H1 (cell line): ENCODE results near the gene WNT9B. TPM values are rescaled to one million over a fixed set of nuclear protein-coding genes. Genes with fewer than 3 reads are reported as not detected.

Source experiments
- CTCF ChIA-PET: fragments of 300-600 bp; sonication (Branson Sonifier 250); formaldehyde crosslinking; loops from one replicate; lab custom pipeline; 2021; ENCODE audit not compliant: partially characterized antibody; lab: Charles Lee
- POLR2A ChIA-PET: fragments of 300-600 bp; sonication (Branson Sonifier 250); formaldehyde crosslinking; loops from one replicate; lab custom pipeline; 2021; ENCODE audit warnings: inconsistent platforms; ENCODE audit not compliant: partially characterized antibody; lab: Charles Lee
- DNase-seq, 2 experiments: peaks; one replicate each; pipeline versions ENCODE4 v3.0.0 to v3.0.0-alpha.2; 2010 to 2022; ENCODE audit warnings: low spot score in 2 of 2, low read depth in 1 of 2, mixed read lengths in 1 of 2
- FAIRE-seq: peaks from 2 replicates; lab custom pipeline; 2011; peaks lifted over from hg19 to GRCh38; lab: Jason Lieb, UNC
- H2AFZ ChIP-seq: 2 replicates; pipeline ENCODE4 v1.8.1; 2012; ENCODE audit warnings: low read length, inconsistent platforms
- H2AK5ac ChIP-seq: 2 replicates; pipeline ENCODE4 v1.6.1; 2013; ENCODE audit warnings: low read depth, low read length
- H2BK120ac ChIP-seq: replicated peaks from 2 replicates; pipeline ENCODE3; 2013; ENCODE audit warnings: low read depth, low read length, inconsistent platforms
- H2BK12ac ChIP-seq: 2 replicates; pipeline ENCODE4 v1.6.1; 2013; ENCODE audit warnings: low read depth, low read length
- H2BK15ac ChIP-seq: 2 replicates; pipeline ENCODE4 v1.6.1; 2013; ENCODE audit warnings: low read length
- H2BK20ac ChIP-seq: 2 replicates; pipeline ENCODE4 v1.6.1; 2013; ENCODE audit warnings: low read length
- H2BK5ac ChIP-seq: 2 replicates; pipeline ENCODE4 v1.6.1; 2013; ENCODE audit warnings: low read depth, low read length
- H3K14ac ChIP-seq: 2 replicates; pipeline ENCODE4 v1.6.1; 2013; ENCODE audit warnings: inconsistent platforms; ENCODE audit not compliant: insufficient read length
- H3K18ac ChIP-seq: 2 replicates; pipeline ENCODE4 v1.6.1; 2013; ENCODE audit warnings: low read length; ENCODE audit errors: extremely low read depth
- H3K23ac ChIP-seq: 2 replicates; pipeline ENCODE4 v1.6.1; 2013; ENCODE audit warnings: inconsistent platforms; ENCODE audit not compliant: insufficient read length
- H3K23me2 ChIP-seq: 2 replicates; pipeline ENCODE4 v1.6.1; 2013; ENCODE audit warnings: low read depth, low read length
- H3K27ac ChIP-seq: 2 replicates; pipeline ENCODE4 v1.6.1; 2011; ENCODE audit warnings: low read depth, low read length, inconsistent platforms
- H3K27me3 ChIP-seq, 4 experiments: replicated peaks in 1 of 4; 1 replicate in 1 of 4; 2 replicates in 3 of 4; pipeline versions ENCODE4 v1.6.1 to v1.8.1; 2011 to 2013; ENCODE audit warnings: low read length in 3 of 4, mild to moderate bottlenecking in 3 of 4, inconsistent platforms in 2 of 4, mixed read lengths in 2 of 4, moderate library complexity in 1 of 4; ENCODE audit not compliant: control insufficient read depth in 3 of 4, insufficient read depth in 3 of 4; ENCODE audit errors: extremely low read depth in 1 of 4
- H3K36me3 ChIP-seq, 4 experiments: 2 replicates each; pipeline versions ENCODE4 v1.6.1 to v1.8.1; 2011 to 2013; ENCODE audit warnings: mild to moderate bottlenecking in 4 of 4, low read length in 3 of 4, moderate library complexity in 2 of 4, control low read depth in 1 of 4, inconsistent platforms in 1 of 4; ENCODE audit not compliant: insufficient read depth in 4 of 4, control insufficient read depth in 2 of 4
- H3K4ac ChIP-seq: replicated peaks from 2 replicates; pipeline ENCODE3; 2013; ENCODE audit warnings: low read length, low read depth, mixed read lengths, inconsistent platforms; ENCODE audit not compliant: insufficient read length
- H3K4me1 ChIP-seq, 4 experiments: replicated peaks in 1 of 4; 1 replicate in 1 of 4; 2 replicates in 3 of 4; pipeline versions ENCODE4 v1.6.1 to v1.8.1; 2011 to 2013; ENCODE audit warnings: low read length in 3 of 4, inconsistent platforms in 2 of 4, mixed read lengths in 1 of 4; ENCODE audit not compliant: insufficient read depth in 4 of 4, control insufficient read depth in 3 of 4
- H3K4me2 ChIP-seq, 2 experiments: 2 replicates each; pipeline versions ENCODE4 v1.6.1 to v1.8.1; 2011 to 2013; ENCODE audit warnings: low read depth in 2 of 2, low read length in 2 of 2, control low read depth in 1 of 2, inconsistent platforms in 1 of 2, mild to moderate bottlenecking in 1 of 2; ENCODE audit not compliant: insufficient read depth in 1 of 2
- H3K4me3 ChIP-seq, 4 experiments: fragments of 200-600, 300-600 bp in 1 of 4; sonication (generic), shearing (Covaris generic), sonication (Bioruptor Twin) in 1 of 4; 2 replicates each; pipeline versions ENCODE4 v1.5.1 to v1.8.1; 2011 to 2016; ENCODE audit warnings: low read length in 4 of 4, low read depth in 3 of 4, control low read depth in 2 of 4, inconsistent platforms in 2 of 4, mild to moderate bottlenecking in 2 of 4, mixed read lengths in 1 of 4, moderate library complexity in 1 of 4; ENCODE audit not compliant: insufficient read depth in 2 of 4; ENCODE audit errors: extremely low read depth in 1 of 4
- H3K56ac ChIP-seq: replicated peaks from 2 replicates; pipeline ENCODE3; 2013; ENCODE audit warnings: low read depth, mild to moderate bottlenecking, mixed read lengths, low read length, inconsistent platforms; ENCODE audit not compliant: insufficient read length
- H3K79me1 ChIP-seq: 2 replicates; pipeline ENCODE4 v1.6.1; 2013; ENCODE audit warnings: low read depth, low read length, control low read depth
- H3K79me2 ChIP-seq, 2 experiments: 2 replicates each; pipeline versions ENCODE4 v1.6.1 to v1.8.1; 2012 to 2013; ENCODE audit warnings: low read length in 2 of 2, mild to moderate bottlenecking in 2 of 2, inconsistent platforms in 1 of 2; ENCODE audit not compliant: insufficient read depth in 2 of 2, control insufficient read depth in 1 of 2
- H3K9ac ChIP-seq, 4 experiments: replicated peaks in 1 of 4; 1 replicate in 1 of 4; 2 replicates in 3 of 4; pipeline versions ENCODE4 v1.6.1 to v1.8.1; 2011 to 2013; ENCODE audit warnings: low read depth in 3 of 4, low read length in 3 of 4, control low read depth in 2 of 4, mild to moderate bottlenecking in 2 of 4, moderate library complexity in 2 of 4, inconsistent platforms in 1 of 4; ENCODE audit errors: extremely low read depth in 1 of 4
- H3K9me3 ChIP-seq, 2 experiments: 2 replicates each; pipeline versions ENCODE4 v1.6.1 to v1.8.1; 2012 to 2013; ENCODE audit warnings: mild to moderate bottlenecking in 2 of 2, moderate library complexity in 2 of 2, control low read depth in 1 of 2, inconsistent platforms in 1 of 2, low read depth in 1 of 2, low read length in 1 of 2, mixed read lengths in 1 of 2; ENCODE audit not compliant: insufficient read depth in 2 of 2
- H4K20me1 ChIP-seq, 2 experiments: replicated peaks in 1 of 2; 2 replicates each; pipeline versions ENCODE3 to v1.8.1; 2011 to 2013; ENCODE audit warnings: inconsistent platforms in 2 of 2, low read length in 2 of 2, mild to moderate bottlenecking in 1 of 2; ENCODE audit not compliant: insufficient read depth in 2 of 2, control insufficient read depth in 1 of 2
- H4K5ac ChIP-seq: 2 replicates; pipeline ENCODE4 v1.6.1; 2013; ENCODE audit warnings: low read length, low read depth, mixed read lengths, inconsistent platforms; ENCODE audit not compliant: insufficient read length
- H4K8ac ChIP-seq: 2 replicates; pipeline ENCODE4 v1.8.0; 2013; ENCODE audit warnings: mild to moderate bottlenecking, moderate library complexity, low read length, inconsistent platforms; ENCODE audit not compliant: insufficient read depth; ENCODE audit errors: extremely low read depth
- H4K91ac ChIP-seq: replicated peaks from 2 replicates; pipeline ENCODE3; 2013; ENCODE audit warnings: low read length, mixed read lengths, inconsistent platforms; ENCODE audit not compliant: insufficient read length
- GABPA ChIP-seq: IDR thresholded peaks from 2 replicates; pipeline ENCODE4 v1.6.1; 2011; ENCODE audit warnings: mild to moderate bottlenecking, low read length, moderate library complexity, borderline replicate concordance; ENCODE audit not compliant: insufficient read depth
- KDM1A ChIP-seq: fragments of 200-600, 300-600 bp; sonication (generic); IDR thresholded peaks from 2 replicates; pipeline ENCODE4 v1.7.1; 2016; ENCODE audit warnings: mild to moderate bottlenecking, low read length, borderline replicate concordance
- NRF1 ChIP-seq: IDR thresholded peaks from 2 replicates; pipeline ENCODE4 v1.6.1; 2011; ENCODE audit warnings: mild to moderate bottlenecking, low read depth, low read length, improper control_type of control experiment
- POU5F1 ChIP-seq: IDR thresholded peaks from 2 replicates; pipeline ENCODE4 v1.6.1; 2011; ENCODE audit warnings: low read depth, mild to moderate bottlenecking, low read length, moderate library complexity
- RAD21 ChIP-seq, 2 experiments: IDR thresholded peaks in 1 of 2; conservative IDR thresholded peaks in 1 of 2; 2 replicates each; pipeline ENCODE4 v1.6.1; 2011; ENCODE audit warnings: low read depth in 2 of 2, low read length in 2 of 2, improper control_type of control experiment in 1 of 2, inconsistent platforms in 1 of 2, mild to moderate bottlenecking in 1 of 2, moderate library complexity in 1 of 2
- SIN3A ChIP-seq, 2 experiments: IDR thresholded peaks in 1 of 2; conservative IDR thresholded peaks in 1 of 2; 2 replicates each; pipeline ENCODE4 v1.6.1; 2011 to 2012; ENCODE audit warnings: low read length in 2 of 2, improper control_type of control experiment in 1 of 2, low read depth in 1 of 2, mild to moderate bottlenecking in 1 of 2
- YY1 ChIP-seq: IDR thresholded peaks from 2 replicates; pipeline ENCODE4 v1.6.1; 2011; ENCODE audit warnings: low read depth, mild to moderate bottlenecking, low read length
- WGBS, 2 experiments: shearing (Covaris generic) in 1 of 2; methylation state at CpG; one replicate each; pipeline versions ENCODE4 v1.1.6 to v1.1.7; 2013 to 2015; ENCODE audit warnings: low lambda C conversion rate in 2 of 2, mixed read lengths in 2 of 2, inconsistent platforms in 1 of 2, low coverage in 1 of 2, missing lambda C conversion rate in 1 of 2; ENCODE audit not compliant: insufficient replicate concordance in 2 of 2, insufficient coverage in 1 of 2, insufficient read length in 1 of 2; ENCODE audit errors: extremely low coverage in 1 of 2, missing lambda C conversion rate in 1 of 2; 5-methylcytosine and 5-hydroxymethylcytosine counted together
- polyA plus RNA-seq, 7 experiments: library from polyadenylated mRNA; depleted of rRNA in 3 of 7; stranded (reverse) in 5 of 7; unstranded in 2 of 7; fragments of >200 nt in 5 of 7; fragments of 200-250 nt in 2 of 7; gene quantifications; 1 replicate in 5 of 7; 2 replicates in 1 of 7; 4 replicates in 1 of 7; pipeline versions ENCODE4 v1.2.1 to v1.2.3, GENCODE V29; 2011 to 2013; ENCODE audit warnings: missing spikeins in 2 of 7, mixed read lengths in 2 of 7
- total RNA-seq: library from RNA; stranded (reverse); fragmentation: NEBNext Ultra II Directional; extraction: Animal tissue kit (Norgen Biotek cat#: 25700); gene quantifications from 2 replicates; pipeline ENCODE4 v1.2.1, GENCODE V29; 2021
- TF ChIP-seq, protein P1 (sequence below), 3 experiments: IDR thresholded peaks; 1 replicate in 2 of 3; 2 replicates in 1 of 3; pipeline versions ENCODE4 v1.5.1 to v1.6.1; 2011; ENCODE audit warnings: low read length in 3 of 3, mild to moderate bottlenecking in 3 of 3, inconsistent platforms in 2 of 3, low read depth in 1 of 3, moderate library complexity in 1 of 3; ENCODE audit not compliant: insufficient read depth in 1 of 3; ENCODE audit errors: control extremely low read depth in 1 of 3

WNT9B gene
- total and polyA plus RNA-seq, 2 of the 8 experiments (the other 6 are each of a cell fraction or from before 2014, with no cell fraction given): 0.21 TPM; not detected in 1

GRCh38 chr17:46842835-46843234, 8.5 kb upstream of the WNT9B start:
- POLR2A ChIA-PET: interaction anchor here (0.5 to 1.3 kb wide), 2 partner anchors 101 to 644 kb away, joined by 3 read pairs; no protein-coding TSS in a partner anchor
- Histone ChIP-seq H3K9ac (no peak overlapping the region), H3K36me3 (no peaks in the 10 kb centered on the region), H3K23ac (no peak overlapping the region), H2BK20ac (no peak overlapping the region), H4K91ac (no peak overlapping the region), H2BK120ac (no peak overlapping the region), H2BK15ac (no peak overlapping the region), H2AFZ (no peak overlapping the region), H4K8ac (no peak overlapping the region), H2BK5ac (no peak overlapping the region), H3K18ac (no peak overlapping the region), H2AK5ac (no peak overlapping the region), H3K4me2 (no peak overlapping the region), H3K27me3 (peaks cover 3 to 12% (median 12%) of the 10 kb centered on the region in 4 experiments), H2BK12ac (no peak overlapping the region), H3K4me3 (no peak overlapping the region), H3K79me1 (no peaks in the 10 kb centered on the region), H3K79me2 (no peaks in the 10 kb centered on the region), H4K5ac (no peak overlapping the region), H3K9me3 (peaks cover 9 to 10% of the 10 kb centered on the region in 2 experiments; a peak in 3 of 4 replicates), H3K23me2 (no peaks in the 10 kb centered on the region; the same call in 1 of the 2 replicates), H3K4ac (no peak overlapping the region), H4K20me1 (no peaks in the 10 kb centered on the region), H3K14ac (no peak overlapping the region), H3K27ac (no peak overlapping the region), H3K56ac (no peak overlapping the region), H3K4me1 (no peaks in the 10 kb centered on the region; a peak in 1 of 7 replicates)
- WGBS, 2 experiments: 89% methylated on average over 3 of the region's 3 CpGs; no CpG with 5 or more reads in 1 of the 2 experiments
- no peak for FAIRE-seq
- CTCF ChIA-PET: interaction anchor here (0.6 to 5.4 kb wide), 48 partner anchors 7 to 1623 kb away, joined by 3 to 81 read pairs (median 4); partner anchors contain the start of genes RPRML and WNT9B
- TF ChIP-seq RAD21 (IDR thresholded peaks at IDR 0.05 in 1 of 2, conservative IDR thresholded peaks at IDR 0.05 in 1 of 2; ENCODE audit: low read depth in 2 of 2, low read length in 2 of 2): peak in 1 of 2 experiments; percentile 11; a peak in 1 of 4 replicates
- TF ChIP-seq SIN3A (conservative IDR thresholded peaks at IDR 0.05 in 1 of 2, IDR thresholded peaks at IDR 0.05 in 1 of 2; ENCODE audit: low read depth in 1 of 2, low read length in 2 of 2): no peak
- TF ChIP-seq KDM1A: 0 out of 2 replicates have a peak, but pooled peaks have one; percentile 16
- TF ChIP-seq YY1: no peak
- TF ChIP-seq GABPA: no peak
- TF ChIP-seq, protein P1, sequence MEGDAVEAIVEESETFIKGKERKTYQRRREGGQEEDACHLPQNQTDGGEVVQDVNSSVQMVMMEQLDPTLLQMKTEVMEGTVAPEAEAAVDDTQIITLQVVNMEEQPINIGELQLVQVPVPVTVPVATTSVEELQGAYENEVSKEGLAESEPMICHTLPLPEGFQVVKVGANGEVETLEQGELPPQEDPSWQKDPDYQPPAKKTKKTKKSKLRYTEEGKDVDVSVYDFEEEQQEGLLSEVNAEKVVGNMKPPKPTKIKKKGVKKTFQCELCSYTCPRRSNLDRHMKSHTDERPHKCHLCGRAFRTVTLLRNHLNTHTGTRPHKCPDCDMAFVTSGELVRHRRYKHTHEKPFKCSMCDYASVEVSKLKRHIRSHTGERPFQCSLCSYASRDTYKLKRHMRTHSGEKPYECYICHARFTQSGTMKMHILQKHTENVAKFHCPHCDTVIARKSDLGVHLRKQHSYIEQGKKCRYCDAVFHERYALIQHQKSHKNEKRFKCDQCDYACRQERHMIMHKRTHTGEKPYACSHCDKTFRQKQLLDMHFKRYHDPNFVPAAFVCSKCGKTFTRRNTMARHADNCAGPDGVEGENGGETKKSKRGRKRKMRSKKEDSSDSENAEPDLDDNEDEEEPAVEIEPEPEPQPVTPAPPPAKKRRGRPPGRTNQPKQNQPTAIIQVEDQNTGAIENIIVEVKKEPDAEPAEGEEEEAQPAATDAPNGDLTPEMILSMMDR (IDR thresholded peaks at IDR 0.05; ENCODE audit: control extremely low read depth in 1 of 3, insufficient read depth in 1 of 3, low read depth in 1 of 3, low read length in 3 of 3): peak; percentile 26 to 66 (median 35)
- TF ChIP-seq POU5F1: no peak
- TF ChIP-seq NRF1: no peak
- no peak for DNase-seq
